ENCODE data around the gene BPIFB4. TPM values are rescaled to one million over a fixed set of nuclear protein-coding genes. Genes with fewer than 3 reads are reported as not detected.

The BPIFB4 gene
- total and polyA plus RNA-seq, 2 experiments from 2014 or later = not detected

DNA sequence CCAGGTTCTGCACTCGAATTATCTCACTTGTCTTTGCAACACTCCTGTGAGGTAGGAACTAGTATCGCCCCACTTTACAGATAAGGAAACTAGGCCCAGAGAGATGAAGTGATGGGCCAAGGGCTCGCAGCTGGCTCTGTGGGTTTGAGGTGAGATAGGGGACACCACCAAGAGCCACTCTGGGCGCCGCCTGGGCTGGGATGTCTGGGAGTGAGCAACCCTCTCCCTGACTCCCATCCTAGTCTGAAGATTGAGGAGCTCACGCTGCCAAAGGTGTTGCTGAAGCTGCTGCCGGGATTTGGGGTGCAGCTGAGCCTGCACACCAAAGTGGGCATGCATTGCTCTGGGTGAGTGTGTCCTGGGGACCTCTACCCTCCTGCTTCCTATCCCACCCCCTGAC is 20.3 kb upstream of the BPIFB4 start:
- Mint-ChIP-seq H3K27ac (no peak overlapping the region), H3K27me3 (ENCODE audit: insufficient read depth, low read depth, poor library complexity) (peaks cover 8% of the 10 kb centered on the region), H3K36me3 (ENCODE audit: low read depth) (no peaks in the 10 kb centered on the region), H3K4me3 (no peak overlapping the region), H3K9me3 (no peaks in the 10 kb centered on the region; the same call in 2 of the 3 replicates), H3K4me1 (no peaks in the 10 kb centered on the region; the same call in 2 of the 3 replicates)
- no peak overlapping the region for H3K4me3 ChIP-seq
- H3K79me2 ChIP-seq (replicated peaks; ENCODE audit: insufficient read depth) = no peaks in the 10 kb centered on the region
- no peaks in the 10 kb centered on the region for H3K4me1 ChIP-seq (ENCODE audit: insufficient read depth)
- H3F3A ChIP-seq (replicated peaks; ENCODE audit: low read depth) = no peaks in the 10 kb centered on the region
- H3K27ac ChIP-seq (ENCODE audit: low read depth) = no peak overlapping the region
- no peaks in the 10 kb centered on the region for H3K36me3 ChIP-seq (ENCODE audit: insufficient read depth)
- H4K20me1 ChIP-seq (replicated peaks; ENCODE audit: insufficient read depth) = no peaks in the 10 kb centered on the region
- TF ChIP-seq JUNB (IDR thresholded peaks at IDR 0.05; ENCODE audit: unreplicated experiment) = no peak
- TF ChIP-seq ZNF114 (CRISPR knock-in tag; IDR thresholded peaks at IDR 0.05) = no peak
- TF ChIP-seq NANOG (IDR thresholded peaks at IDR 0.05; ENCODE audit: borderline replicate concordance) = no peak
- no peak for TF ChIP-seq EZH2 (IDR thresholded peaks at IDR 0.05; ENCODE audit: low read depth, unreplicated experiment)
- TF ChIP-seq ZNF331 (CRISPR knock-in tag; IDR thresholded peaks at IDR 0.05; ENCODE audit: low read depth) = no peak
- TF ChIP-seq, protein P1, sequence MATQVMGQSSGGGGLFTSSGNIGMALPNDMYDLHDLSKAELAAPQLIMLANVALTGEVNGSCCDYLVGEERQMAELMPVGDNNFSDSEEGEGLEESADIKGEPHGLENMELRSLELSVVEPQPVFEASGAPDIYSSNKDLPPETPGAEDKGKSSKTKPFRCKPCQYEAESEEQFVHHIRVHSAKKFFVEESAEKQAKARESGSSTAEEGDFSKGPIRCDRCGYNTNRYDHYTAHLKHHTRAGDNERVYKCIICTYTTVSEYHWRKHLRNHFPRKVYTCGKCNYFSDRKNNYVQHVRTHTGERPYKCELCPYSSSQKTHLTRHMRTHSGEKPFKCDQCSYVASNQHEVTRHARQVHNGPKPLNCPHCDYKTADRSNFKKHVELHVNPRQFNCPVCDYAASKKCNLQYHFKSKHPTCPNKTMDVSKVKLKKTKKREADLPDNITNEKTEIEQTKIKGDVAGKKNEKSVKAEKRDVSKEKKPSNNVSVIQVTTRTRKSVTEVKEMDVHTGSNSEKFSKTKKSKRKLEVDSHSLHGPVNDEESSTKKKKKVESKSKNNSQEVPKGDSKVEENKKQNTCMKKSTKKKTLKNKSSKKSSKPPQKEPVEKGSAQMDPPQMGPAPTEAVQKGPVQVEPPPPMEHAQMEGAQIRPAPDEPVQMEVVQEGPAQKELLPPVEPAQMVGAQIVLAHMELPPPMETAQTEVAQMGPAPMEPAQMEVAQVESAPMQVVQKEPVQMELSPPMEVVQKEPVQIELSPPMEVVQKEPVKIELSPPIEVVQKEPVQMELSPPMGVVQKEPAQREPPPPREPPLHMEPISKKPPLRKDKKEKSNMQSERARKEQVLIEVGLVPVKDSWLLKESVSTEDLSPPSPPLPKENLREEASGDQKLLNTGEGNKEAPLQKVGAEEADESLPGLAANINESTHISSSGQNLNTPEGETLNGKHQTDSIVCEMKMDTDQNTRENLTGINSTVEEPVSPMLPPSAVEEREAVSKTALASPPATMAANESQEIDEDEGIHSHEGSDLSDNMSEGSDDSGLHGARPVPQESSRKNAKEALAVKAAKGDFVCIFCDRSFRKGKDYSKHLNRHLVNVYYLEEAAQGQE (IDR thresholded peaks at IDR 0.05; ENCODE audit: unreplicated experiment) = no peak
- TF ChIP-seq ETS1 (IDR thresholded peaks at IDR 0.05) = no peak
- H3K4me2 ChIP-seq = no peak overlapping the region
- ATAC-seq (no peak), DNase-seq (ENCODE audit: low spot score) (no peak)
- no peak overlapping the region for H2AFZ ChIP-seq
- H3K9me2 ChIP-seq (ENCODE audit: insufficient read depth) = no peaks in the 10 kb centered on the region
- H3K27me3 ChIP-seq (ENCODE audit: insufficient read depth) = no peaks in the 10 kb centered on the region

GRCh38 chr20:33059741-33060390 is 19.6 kb upstream of the BPIFB4 start:
- Histone ChIP-seq H4K20me1 (replicated peaks; ENCODE audit: insufficient read depth) (no peaks in the 10 kb centered on the region), H2AFZ (no peak overlapping the region), H3K36me3 (ENCODE audit: insufficient read depth) (no peaks in the 10 kb centered on the region), H3K4me1 (ENCODE audit: insufficient read depth) (no peaks in the 10 kb centered on the region), H3K4me2 (no peak overlapping the region), H3K27ac (ENCODE audit: low read depth) (no peak overlapping the region), H3K4me3 (no peak overlapping the region), H3K9me2 (ENCODE audit: insufficient read depth) (no peaks in the 10 kb centered on the region), H3K79me2 (replicated peaks; ENCODE audit: insufficient read depth) (no peaks in the 10 kb centered on the region), H3F3A (replicated peaks; ENCODE audit: low read depth) (no peaks in the 10 kb centered on the region), H3K27me3 (ENCODE audit: insufficient read depth) (no peaks in the 10 kb centered on the region)
- ATAC-seq (no peak), DNase-seq (ENCODE audit: low spot score) (no peak)
- Mint-ChIP-seq H3K4me1 (no peaks in the 10 kb centered on the region; the same call in 2 of the 3 replicates), H3K4me3 (no peak overlapping the region), H3K9me3 (no peaks in the 10 kb centered on the region; the same call in 2 of the 3 replicates), H3K36me3 (ENCODE audit: low read depth) (no peaks in the 10 kb centered on the region), H3K27ac (no peak overlapping the region), H3K27me3 (ENCODE audit: insufficient read depth, low read depth, poor library complexity) (peaks cover 8% of the 10 kb centered on the region)
- TF ChIP-seq, protein P1 (IDR thresholded peaks at IDR 0.05; ENCODE audit: unreplicated experiment) = no peak
- TF ChIP-seq ZNF331 (CRISPR knock-in tag; IDR thresholded peaks at IDR 0.05; ENCODE audit: low read depth) = no peak
- no peak for TF ChIP-seq CREB1 (CRISPR knock-in tag; IDR thresholded peaks at IDR 0.05; ENCODE audit: low read depth)
- no peak for TF ChIP-seq POLR2AphosphoS5 (IDR thresholded peaks at IDR 0.05; ENCODE audit: low read depth)
- TF ChIP-seq EZH2phosphoT487 (IDR thresholded peaks at IDR 0.05; ENCODE audit: unreplicated experiment) = no peak
- TF ChIP-seq NANOG (IDR thresholded peaks at IDR 0.05; ENCODE audit: borderline replicate concordance) = no peak

Measured in GM23338 (cell line).